ENCODE data around the gene PGAP2.
"Not testable (repeated sequence)": the region's sequence is repeated elsewhere in the genome, so short reads cannot be mapped to it uniquely, and the experiment has no call there.

The PGAP2 gene

GRCh38 chr11:3807909-3808860, at the start of gene PGAP2:
Gene PGAP2, plus strand, starts transcription at chr11:3808560. Its CDS starts 2,700 bp downstream, at chr11:3811260.
- peak within 1 kb of the TSS; percentile 90 for H3K4me3 ChIP-seq (ENCODE audit: low read length)

GRCh38 chr11:3764266-3764665, 44.1 kb upstream of the PGAP2 start:
- Histone ChIP-seq H3K27ac (ENCODE audit: low read length) (no peak overlapping the region), H3K9ac (ENCODE audit: low read length) (no peak overlapping the region), H3K4me3 (ENCODE audit: low read length) (no peak overlapping the region), H3K27me3 (ENCODE audit: control insufficient read depth, insufficient read depth, low read length) (no peaks in the 10 kb centered on the region), H3K36me3 (ENCODE audit: control insufficient read depth, low read depth, low read length) (peaks cover 94% of the 10 kb centered on the region), H3K4me1 (ENCODE audit: control insufficient read depth, low read depth, low read length) (no peaks in the 10 kb centered on the region), H3K9me3 (ENCODE audit: control insufficient read depth, low read depth, low read length) (no peaks in the 10 kb centered on the region)

More at GRCh38 chr11:3807909-3808860, at the start of gene PGAP2:
- Histone ChIP-seq H3K9ac (ENCODE audit: low read length) (peak within 1 kb of the TSS; percentile 76), H3K27ac (ENCODE audit: low read length) (peak within 1 kb of the TSS; percentile 67), H3K36me3 (ENCODE audit: control insufficient read depth, low read depth, low read length) (no peaks in the 10 kb centered on the region), H3K27me3 (ENCODE audit: control insufficient read depth, insufficient read depth, low read length) (no peaks in the 10 kb centered on the region), H3K9me3 (ENCODE audit: control insufficient read depth, low read depth, low read length) (no peaks in the 10 kb centered on the region), H3K4me1 (ENCODE audit: control insufficient read depth, low read depth, low read length) (peaks cover 8% of the 10 kb centered on the region)

GRCh38 chr11:3766836-3767235, 41.5 kb upstream of the PGAP2 start:
- H3K9ac ChIP-seq (ENCODE audit: low read length); H3K27me3 ChIP-seq (ENCODE audit: control insufficient read depth, insufficient read depth, low read length); H3K4me1 ChIP-seq (ENCODE audit: control insufficient read depth, low read depth, low read length); H3K27ac ChIP-seq (ENCODE audit: low read length); H3K4me3 ChIP-seq (ENCODE audit: low read length); H3K9me3 ChIP-seq (ENCODE audit: control insufficient read depth, low read depth, low read length): not testable (repeated sequence)
- H3K36me3 ChIP-seq (ENCODE audit: control insufficient read depth, low read depth, low read length): peaks cover 93% of the 10 kb centered on the region

- Histone ChIP-seq H3K4me3 (ENCODE audit: low read length) (no peak overlapping the region), H3K9me3 (ENCODE audit: control insufficient read depth, low read depth, low read length) (no peaks in the 10 kb centered on the region), H3K36me3 (ENCODE audit: control insufficient read depth, low read depth, low read length) (peaks cover 93% of the 10 kb centered on the region), H3K27me3 (ENCODE audit: control insufficient read depth, insufficient read depth, low read length) (no peaks in the 10 kb centered on the region), H3K27ac (ENCODE audit: low read length) (no peak overlapping the region), H3K4me1 (ENCODE audit: control insufficient read depth, low read depth, low read length) (no peaks in the 10 kb centered on the region), H3K9ac (ENCODE audit: low read length) (no peak overlapping the region)
These were observed 40.8 kb upstream of the PGAP2 start for GRCh38 chr11:3767536-3767935.

- H3K27ac ChIP-seq (ENCODE audit: low read length): no peak overlapping the region
- no peaks in the 10 kb centered on the region for H3K9me3 ChIP-seq (ENCODE audit: control insufficient read depth, low read depth, low read length)
- H3K27me3 ChIP-seq (ENCODE audit: control insufficient read depth, insufficient read depth, low read length): no peaks in the 10 kb centered on the region
- no peak overlapping the region for H3K4me3 ChIP-seq (ENCODE audit: low read length)
- H3K4me1 ChIP-seq (ENCODE audit: control insufficient read depth, low read depth, low read length): no peaks in the 10 kb centered on the region
- peaks cover 85% of the 10 kb centered on the region for H3K36me3 ChIP-seq (ENCODE audit: control insufficient read depth, low read depth, low read length)
- H3K9ac ChIP-seq (ENCODE audit: low read length): no peak overlapping the region
These were observed 35.2 kb upstream of the PGAP2 start for GRCh38 chr11:3773180-3773579.

GRCh38 chr11:3775736-3776406, 32.5 kb upstream of the PGAP2 start:
- H3K36me3 ChIP-seq (ENCODE audit: control insufficient read depth, low read depth, low read length): peaks cover 82% of the 10 kb centered on the region
- no peak overlapping the region for H3K27ac ChIP-seq (ENCODE audit: low read length)
- H3K4me3 ChIP-seq (ENCODE audit: low read length): no peak overlapping the region
- no peaks in the 10 kb centered on the region for H3K4me1 ChIP-seq (ENCODE audit: control insufficient read depth, low read depth, low read length)
- no peaks in the 10 kb centered on the region for H3K27me3 ChIP-seq (ENCODE audit: control insufficient read depth, insufficient read depth, low read length)
- no peak overlapping the region for H3K9ac ChIP-seq (ENCODE audit: low read length)
- no peaks in the 10 kb centered on the region for H3K9me3 ChIP-seq (ENCODE audit: control insufficient read depth, low read depth, low read length)

GRCh38 chr11:3781423-3781822, 26.9 kb upstream of the PGAP2 start:
- Histone ChIP-seq H3K27ac (ENCODE audit: low read length) (no peak overlapping the region), H3K4me3 (ENCODE audit: low read length) (no peak overlapping the region), H3K4me1 (ENCODE audit: control insufficient read depth, low read depth, low read length) (no peaks in the 10 kb centered on the region), H3K9ac (ENCODE audit: low read length) (no peak overlapping the region), H3K27me3 (ENCODE audit: control insufficient read depth, insufficient read depth, low read length) (no peaks in the 10 kb centered on the region), H3K9me3 (ENCODE audit: control insufficient read depth, low read depth, low read length) (no peaks in the 10 kb centered on the region), H3K36me3 (ENCODE audit: control insufficient read depth, low read depth, low read length) (peaks cover 48% of the 10 kb centered on the region)

- no peak overlapping the region for H3K27ac ChIP-seq (ENCODE audit: low read length)
- no peak overlapping the region for H3K9ac ChIP-seq (ENCODE audit: low read length)
- no peaks in the 10 kb centered on the region for H3K27me3 ChIP-seq (ENCODE audit: control insufficient read depth, insufficient read depth, low read length)
- no peaks in the 10 kb centered on the region for H3K4me1 ChIP-seq (ENCODE audit: control insufficient read depth, low read depth, low read length)
- no peaks in the 10 kb centered on the region for H3K9me3 ChIP-seq (ENCODE audit: control insufficient read depth, low read depth, low read length)
- peaks cover 36% of the 10 kb centered on the region for H3K36me3 ChIP-seq (ENCODE audit: control insufficient read depth, low read depth, low read length)
- no peak overlapping the region for H3K4me3 ChIP-seq (ENCODE audit: low read length)
These were observed 25.4 kb upstream of the PGAP2 start for GRCh38 chr11:3782963-3783362.

GRCh38 chr11:3783611-3784010, 24.7 kb upstream of the PGAP2 start:
- no peak overlapping the region for H3K27ac ChIP-seq (ENCODE audit: low read length)

GRCh38 chr11:3786781-3787428, 21.5 kb upstream of the PGAP2 start:
- no peaks in the 10 kb centered on the region for H3K4me1 ChIP-seq (ENCODE audit: control insufficient read depth, low read depth, low read length)
- H3K27me3 ChIP-seq (ENCODE audit: control insufficient read depth, insufficient read depth, low read length): no peaks in the 10 kb centered on the region
- H3K9ac ChIP-seq (ENCODE audit: low read length): no peak overlapping the region
- no peak overlapping the region for H3K27ac ChIP-seq (ENCODE audit: low read length)
- H3K36me3 ChIP-seq (ENCODE audit: control insufficient read depth, low read depth, low read length): peaks cover 15% of the 10 kb centered on the region
- no peak overlapping the region for H3K4me3 ChIP-seq (ENCODE audit: low read length)
- no peaks in the 10 kb centered on the region for H3K9me3 ChIP-seq (ENCODE audit: control insufficient read depth, low read depth, low read length)

More at GRCh38 chr11:3783611-3784010, 24.7 kb upstream of the PGAP2 start:
- Histone ChIP-seq H3K27me3 (ENCODE audit: control insufficient read depth, insufficient read depth, low read length) (no peaks in the 10 kb centered on the region), H3K36me3 (ENCODE audit: control insufficient read depth, low read depth, low read length) (peaks cover 30% of the 10 kb centered on the region), H3K9ac (ENCODE audit: low read length) (no peak overlapping the region), H3K9me3 (ENCODE audit: control insufficient read depth, low read depth, low read length) (no peaks in the 10 kb centered on the region), H3K4me1 (ENCODE audit: control insufficient read depth, low read depth, low read length) (no peaks in the 10 kb centered on the region), H3K4me3 (ENCODE audit: low read length) (no peak overlapping the region)

- H3K27me3 ChIP-seq (ENCODE audit: control insufficient read depth, insufficient read depth, low read length); H3K9me3 ChIP-seq (ENCODE audit: control insufficient read depth, low read depth, low read length); H3K4me3 ChIP-seq (ENCODE audit: low read length); H3K9ac ChIP-seq (ENCODE audit: low read length); H3K27ac ChIP-seq (ENCODE audit: low read length): not testable (repeated sequence)
- H3K36me3 ChIP-seq (ENCODE audit: control insufficient read depth, low read depth, low read length): peaks cover 26% of the 10 kb centered on the region
- peaks cover 12% of the 10 kb centered on the region for H3K4me1 ChIP-seq (ENCODE audit: control insufficient read depth, low read depth, low read length)
These were observed 14.0 kb upstream of the PGAP2 start for GRCh38 chr11:3794387-3794786.
